Liver (tissue), 3 donors: ENCODE data around the gene GRK6.

Source experiments
- ATF3 ChIP-seq: IDR thresholded peaks from 2 replicates; pipeline ENCODE4 v1.6.1; 2016; ENCODE audit warnings: antibody characterized with exemption
- CTCF ChIP-seq: fragments of 150-350 bp; IDR thresholded peaks from 2 replicates; pipeline ENCODE4 v1.5.1; 2017; ENCODE audit warnings: improper control_type of control experiment, low read depth, low read length; ENCODE audit not compliant: missing input control
- MAX ChIP-seq: IDR thresholded peaks from 2 replicates; pipeline ENCODE4 v1.6.1; 2016; ENCODE audit warnings: antibody characterized with exemption
- TAF1 ChIP-seq: conservative IDR thresholded peaks from 2 replicates; pipeline ENCODE4 v1.6.1; 2016; ENCODE audit warnings: antibody characterized with exemption, mild to moderate bottlenecking
- YY1 ChIP-seq: IDR thresholded peaks from 2 replicates; pipeline ENCODE4 v1.6.1; 2016; ENCODE audit warnings: antibody characterized with exemption, mild to moderate bottlenecking
- donor health status: healthy.
- donor health status: healthy.

- TF ChIP-seq CTCF, result no peak
- TF ChIP-seq YY1, result no peak
- TF ChIP-seq TAF1, result no peak
- no peak for TF ChIP-seq ATF3
- no peak for TF ChIP-seq MAX
These were observed 21.2 kb upstream of the GRK6 start for GRCh38 chr5:177405312-177405711.
